Liver (tissue), 9 donors: ENCODE results near the gene NDFIP2. TPM values are rescaled to one million over a fixed set of nuclear protein-coding genes. Genes with fewer than 3 reads are reported as not detected.

Experiments
- DNase-seq: peaks from one replicate; pipeline ENCODE4 v3.0.0-alpha.2; 2017; ENCODE audit warnings: low spot score
- H3K27ac ChIP-seq, 2 donors: one replicate each; pipeline ENCODE4 v1.7.0; 2013; ENCODE audit warnings: inconsistent platforms in 2 of 2, low read length in 2 of 2, control low read depth in 1 of 2, low read depth in 1 of 2, mild to moderate bottlenecking in 1 of 2
- H3K27me3 ChIP-seq, 4 donors: one replicate each; pipeline versions ENCODE4 v1.6.1 to v1.7.0; 2013; ENCODE audit warnings: low read length in 3 of 4, inconsistent platforms in 1 of 4, mild to moderate bottlenecking in 1 of 4, moderate library complexity in 1 of 4; ENCODE audit not compliant: control insufficient read depth in 4 of 4, insufficient read depth in 4 of 4
- H3K36me3 ChIP-seq, 4 donors: one replicate each; pipeline versions ENCODE4 v1.6.1 to v1.7.0; 2013; ENCODE audit warnings: low read length in 3 of 4, mild to moderate bottlenecking in 3 of 4, low read depth in 1 of 4, moderate library complexity in 1 of 4; ENCODE audit not compliant: control insufficient read depth in 4 of 4, insufficient read depth in 3 of 4
- H3K4me1 ChIP-seq, 4 donors: one replicate each; pipeline versions ENCODE4 v1.6.1 to v1.7.0; 2013; ENCODE audit warnings: low read length in 3 of 4, mild to moderate bottlenecking in 3 of 4, moderate library complexity in 1 of 4; ENCODE audit not compliant: control insufficient read depth in 4 of 4, insufficient read depth in 4 of 4
- H3K4me3 ChIP-seq, 3 donors: one replicate each; pipeline versions ENCODE4 v1.6.1 to v1.7.0; 2013; ENCODE audit warnings: low read length in 3 of 3, control low read depth in 1 of 3, low read depth in 1 of 3, mild to moderate bottlenecking in 1 of 3
- H3K9ac ChIP-seq, 2 donors: one replicate each; pipeline ENCODE4 v1.7.0; 2013; ENCODE audit warnings: low read length in 2 of 2, mild to moderate bottlenecking in 2 of 2, moderate library complexity in 2 of 2, control low read depth in 1 of 2, low read depth in 1 of 2
- H3K9me3 ChIP-seq, 4 donors: one replicate each; pipeline versions ENCODE4 v1.6.1 to v1.7.0; 2013; ENCODE audit warnings: low read length in 3 of 4; ENCODE audit not compliant: control insufficient read depth in 4 of 4
- ATF3 ChIP-seq: IDR thresholded peaks from 2 replicates; pipeline ENCODE4 v1.6.1; 2016; ENCODE audit warnings: antibody characterized with exemption
- CTCF ChIP-seq: fragments of 150-350 bp; IDR thresholded peaks from 2 replicates; pipeline ENCODE4 v1.5.1; 2017; ENCODE audit warnings: improper control_type of control experiment, low read depth, low read length; ENCODE audit not compliant: missing input control
- EGR1 ChIP-seq, 2 donors: IDR thresholded peaks; 2 replicates each; pipeline ENCODE4 v1.6.1; 2016 to 2018; ENCODE audit warnings: antibody characterized with exemption in 2 of 2, low read depth in 2 of 2
- FOXA1 ChIP-seq: IDR thresholded peaks from 2 replicates; pipeline ENCODE4 v1.6.1; 2016; ENCODE audit warnings: antibody characterized with exemption
- FOXA2 ChIP-seq: IDR thresholded peaks from 2 replicates; pipeline ENCODE4 v1.6.1; 2016; ENCODE audit warnings: antibody characterized with exemption
- GABPA ChIP-seq, 2 donors: IDR thresholded peaks in 1 of 2; conservative IDR thresholded peaks in 1 of 2; 2 replicates each; pipeline ENCODE4 v1.6.1; 2016; ENCODE audit warnings: antibody characterized with exemption in 2 of 2, mild to moderate bottlenecking in 1 of 2, moderate library complexity in 1 of 2
- HNF4A ChIP-seq, 2 donors: conservative IDR thresholded peaks; 2 replicates each; pipeline ENCODE4 v1.6.1; 2016; ENCODE audit warnings: antibody characterized with exemption in 2 of 2, mild to moderate bottlenecking in 2 of 2
- HNF4G ChIP-seq: IDR thresholded peaks from 2 replicates; pipeline ENCODE4 v1.6.1; 2016; ENCODE audit warnings: antibody characterized with exemption
- JUND ChIP-seq, 2 donors: IDR thresholded peaks; 2 replicates each; pipeline ENCODE4 v1.6.1; 2016; ENCODE audit warnings: antibody characterized with exemption in 2 of 2
- NR2F2 ChIP-seq: IDR thresholded peaks from 2 replicates; pipeline ENCODE4 v1.6.1; 2016; ENCODE audit warnings: antibody characterized with exemption
- RAD21 ChIP-seq, 2 donors: IDR thresholded peaks; 2 replicates each; pipeline ENCODE4 v1.6.1; 2016; ENCODE audit warnings: antibody characterized with exemption in 2 of 2, mild to moderate bottlenecking in 2 of 2
- REST ChIP-seq: IDR thresholded peaks from 2 replicates; pipeline ENCODE4 v1.6.1; 2016; ENCODE audit warnings: antibody characterized with exemption, mild to moderate bottlenecking
- RXRA ChIP-seq, 2 donors: IDR thresholded peaks; 2 replicates each; pipeline ENCODE4 v1.6.1; 2017 to 2018; ENCODE audit warnings: antibody characterized with exemption in 2 of 2, mild to moderate bottlenecking in 1 of 2
- SP1 ChIP-seq: IDR thresholded peaks from 2 replicates; pipeline ENCODE4 v1.6.1; 2018; ENCODE audit warnings: antibody characterized with exemption, mild to moderate bottlenecking
- TAF1 ChIP-seq: conservative IDR thresholded peaks from 2 replicates; pipeline ENCODE4 v1.6.1; 2016; ENCODE audit warnings: antibody characterized with exemption, mild to moderate bottlenecking
- YY1 ChIP-seq: IDR thresholded peaks from 2 replicates; pipeline ENCODE4 v1.6.1; 2016; ENCODE audit warnings: antibody characterized with exemption, mild to moderate bottlenecking
- ZBTB33 ChIP-seq: IDR thresholded peaks from 2 replicates; pipeline ENCODE4 v1.6.1; 2016; ENCODE audit warnings: antibody characterized with exemption
- WGBS: extraction: QIAGEN DNeasy Blood & Tissue Kit; methylation state at CpG from one replicate; pipeline ENCODE4 v1.1.7; 2013; 5-methylcytosine and 5-hydroxymethylcytosine counted together
- polyA plus RNA-seq, 2 donors: library from polyadenylated mRNA; stranded (reverse) in 1 of 2; unstranded in 1 of 2; fragments of 200-250 nt in 1 of 2; fragments of >200 nt in 1 of 2; fragmentation: Nextera tagmentation in 1 of 2; extraction: Ambion mirVana in 1 of 2; gene quantifications; one replicate each; pipeline versions ENCODE4 v1.2.1 to v1.2.3, GENCODE V29; 2013 to 2015
- total RNA-seq, 2 donors: library from RNA; depleted of rRNA; stranded (reverse); fragments of >200 nt; gene quantifications; one replicate each; pipeline ENCODE4 v1.2.3, GENCODE V29; 2014
- TF ChIP-seq, protein P1 (sequence below): IDR thresholded peaks from 2 replicates; pipeline ENCODE4 v1.6.1; 2016; ENCODE audit warnings: antibody characterized with exemption
- donor health status: healthy.
- donor health status: healthy.
- donor health status: healthy.
- donor health status: healthy.
- donor health status: healthy.

Gene NDFIP2
- total and polyA plus RNA-seq, 4 donors = 15.5 to 22.2 (median 16.3) TPM

- H3K9me3 ChIP-seq = no peaks in the 10 kb centered on the region
- H3K4me3 ChIP-seq = no peak overlapping the region
- H3K27me3 ChIP-seq = no peaks in the 10 kb centered on the region
- TF ChIP-seq CTCF = no peak
- TF ChIP-seq GABPA (IDR thresholded peaks at IDR 0.05 in 1 of 2, conservative IDR thresholded peaks at IDR 0.05 in 1 of 2) = no peak
- peak; percentile 98 to 99 for TF ChIP-seq HNF4A (conservative IDR thresholded peaks at IDR 0.05)
- TF ChIP-seq ATF3 = no peak
- TF ChIP-seq HNF4G = peak; percentile 82
- peak in 1 of 2 donors; percentile 15 for TF ChIP-seq RAD21 (IDR thresholded peaks at IDR 0.05)
- TF ChIP-seq FOXA2 = peak; percentile 43
- peak in 1 of 2 donors; percentile 38 for TF ChIP-seq JUND (IDR thresholded peaks at IDR 0.05)
- no peak for TF ChIP-seq YY1
- no peak for TF ChIP-seq EGR1 (IDR thresholded peaks at IDR 0.05; ENCODE audit: low read depth in 2 of 2)
- TF ChIP-seq TAF1 = no peak
- TF ChIP-seq RXRA (IDR thresholded peaks at IDR 0.05) = peak; percentile 84 to 94
- no peak for TF ChIP-seq ZBTB33
- no peak for TF ChIP-seq REST
- no peak for TF ChIP-seq FOXA1
- TF ChIP-seq SP1 = peak; percentile 56
- TF ChIP-seq NR2F2 = peak; percentile 49
- TF ChIP-seq, protein P1, sequence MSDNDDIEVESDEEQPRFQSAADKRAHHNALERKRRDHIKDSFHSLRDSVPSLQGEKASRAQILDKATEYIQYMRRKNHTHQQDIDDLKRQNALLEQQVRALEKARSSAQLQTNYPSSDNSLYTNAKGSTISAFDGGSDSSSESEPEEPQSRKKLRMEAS = peak; percentile 19
- H3K4me1 ChIP-seq = peaks cover 4 to 58% (median 37%) of the 10 kb centered on the region in 4 donors
- no peak overlapping the region for H3K9ac ChIP-seq
- H3K27ac ChIP-seq = no peak overlapping the region
- H3K36me3 ChIP-seq = no peaks in the 10 kb centered on the region
- 80% methylated on average over 6 of the region's 6 CpGs for WGBS
- no peak for DNase-seq
Observed at GRCh38 chr13:79486433-79487188, 5.7 kb downstream of the NDFIP2 start.
